HTERT RPE-1 (cell line): ENCODE measurements around the gene ADAMTS7.
"Not testable (repeated sequence)": the region's sequence is repeated elsewhere in the genome, so short reads cannot be mapped to it uniquely, and the experiment has no call there.

ENCODE experiments used
- in situ Hi-C: fragments of 300-500 bp; cut with MboI; formaldehyde crosslinking; loops from 4 replicates; pipeline ENCODE4 v1.14.3; 2020; ENCODE audit warnings: low sequenced_read_pairs

The ADAMTS7 gene

GRCh38 chr15:78788016-78788660 lies 23.1 kb downstream of the ADAMTS7 start:
- in situ Hi-C loops: no loop called here

GRCh38 chr15:78782402-78782801 lies 28.9 kb downstream of the ADAMTS7 start:
- in situ Hi-C loops: not testable (repeated sequence)

DNA sequence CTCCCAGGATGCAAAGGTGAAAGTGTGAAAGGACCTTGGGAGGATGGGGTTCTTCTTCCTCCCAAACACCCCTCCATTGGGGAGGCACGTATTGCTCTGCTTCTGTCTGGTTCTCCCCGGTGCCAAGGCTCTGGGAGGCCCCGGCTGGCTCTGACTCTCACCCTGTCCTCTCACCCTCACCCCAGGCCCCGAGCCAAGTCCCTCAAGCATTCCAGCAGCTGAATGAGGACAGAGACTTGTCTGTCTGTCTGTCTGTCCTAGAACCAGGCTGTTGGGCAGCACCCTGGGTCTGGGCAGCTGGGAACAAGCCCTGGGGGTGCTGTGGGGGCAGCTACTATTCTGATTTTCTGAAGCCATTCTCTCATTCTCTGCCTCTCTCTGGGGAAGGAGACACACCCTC lies 29.9 kb downstream of the ADAMTS7 start:
- in situ Hi-C loops: not testable (repeated sequence)

GRCh38 chr15:78779975-78780374 lies 31.3 kb downstream of the ADAMTS7 start:
- in situ Hi-C loops: not testable (repeated sequence)

- in situ Hi-C loops: not testable (repeated sequence)
Observed at GRCh38 chr15:78779176-78779785, 32.0 kb downstream of the ADAMTS7 start.

DNA sequence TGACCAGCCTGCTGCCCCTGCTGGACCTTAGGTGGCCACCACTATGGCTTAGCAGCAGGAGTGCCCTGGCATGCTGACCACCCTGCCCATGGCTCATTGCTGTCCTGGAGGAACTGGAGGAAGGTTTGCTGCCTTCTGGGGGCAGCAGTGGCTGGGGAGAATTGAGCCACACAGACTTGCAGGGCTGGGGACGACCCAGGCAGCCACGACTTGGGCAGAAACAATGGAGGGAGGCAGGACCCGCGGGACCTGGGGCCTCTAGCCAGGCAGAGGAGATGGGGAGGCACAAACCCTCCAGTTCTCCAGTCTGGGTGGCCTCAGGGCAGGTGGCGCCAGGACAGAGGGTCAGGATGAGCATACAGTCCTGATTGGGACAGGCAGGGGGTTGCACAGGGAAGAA lies 32.8 kb downstream of the ADAMTS7 start:
- in situ Hi-C loops: no loop called here

DNA sequence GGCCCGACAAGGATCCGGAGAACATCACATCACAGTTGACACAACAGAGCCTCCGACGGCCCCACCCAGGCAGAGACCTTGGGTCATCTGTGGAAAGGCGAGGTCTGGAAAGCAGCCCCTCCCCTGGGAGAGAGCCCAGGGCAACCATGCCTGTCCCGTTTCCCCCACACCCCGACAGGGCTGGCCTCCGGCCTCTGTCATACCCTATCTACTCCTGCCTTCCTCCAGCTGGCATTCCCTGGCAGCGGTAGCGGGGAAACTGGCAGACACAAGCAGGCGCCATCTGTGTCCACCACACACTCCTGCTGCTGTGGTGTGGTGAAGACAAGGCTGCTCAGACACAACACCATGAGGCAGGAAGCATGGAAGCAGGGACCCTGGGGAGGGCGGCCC lies 33.3 kb downstream of the ADAMTS7 start:
- in situ Hi-C loops: not testable (repeated sequence)

DNA sequence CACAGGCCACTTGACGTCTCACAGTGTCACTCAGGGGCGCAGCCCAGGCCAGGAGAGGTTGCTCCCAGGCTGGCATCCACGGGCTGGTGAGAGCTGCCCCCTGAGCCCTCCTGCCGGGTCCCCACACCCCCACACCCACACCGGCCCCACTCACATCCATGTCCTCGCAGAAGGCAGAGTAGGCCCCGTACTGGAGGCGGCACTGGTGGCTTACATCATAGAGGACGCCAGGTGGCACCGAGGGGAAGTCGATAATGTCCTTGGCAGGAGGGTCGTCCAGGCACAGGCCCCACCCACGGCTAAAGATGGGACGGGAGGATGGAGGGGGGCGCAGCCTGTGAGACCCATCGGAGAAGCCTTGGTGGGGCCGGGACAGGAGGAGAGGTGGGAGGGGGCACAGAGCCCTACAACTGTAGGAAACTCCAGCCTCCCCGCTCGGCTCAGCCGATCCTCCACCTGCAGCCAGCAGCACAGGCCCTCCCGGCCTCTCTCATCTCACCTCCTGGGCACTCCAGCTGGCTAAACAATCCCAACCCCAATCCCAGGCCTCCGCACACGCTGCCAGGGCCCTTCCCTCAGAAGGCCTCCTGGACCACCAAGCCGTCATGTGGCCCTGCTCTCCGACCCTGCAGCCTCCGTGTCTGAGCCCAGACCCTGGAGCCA lies 33.8 kb downstream of the ADAMTS7 start:
- in situ Hi-C loops: not testable (repeated sequence)

DNA sequence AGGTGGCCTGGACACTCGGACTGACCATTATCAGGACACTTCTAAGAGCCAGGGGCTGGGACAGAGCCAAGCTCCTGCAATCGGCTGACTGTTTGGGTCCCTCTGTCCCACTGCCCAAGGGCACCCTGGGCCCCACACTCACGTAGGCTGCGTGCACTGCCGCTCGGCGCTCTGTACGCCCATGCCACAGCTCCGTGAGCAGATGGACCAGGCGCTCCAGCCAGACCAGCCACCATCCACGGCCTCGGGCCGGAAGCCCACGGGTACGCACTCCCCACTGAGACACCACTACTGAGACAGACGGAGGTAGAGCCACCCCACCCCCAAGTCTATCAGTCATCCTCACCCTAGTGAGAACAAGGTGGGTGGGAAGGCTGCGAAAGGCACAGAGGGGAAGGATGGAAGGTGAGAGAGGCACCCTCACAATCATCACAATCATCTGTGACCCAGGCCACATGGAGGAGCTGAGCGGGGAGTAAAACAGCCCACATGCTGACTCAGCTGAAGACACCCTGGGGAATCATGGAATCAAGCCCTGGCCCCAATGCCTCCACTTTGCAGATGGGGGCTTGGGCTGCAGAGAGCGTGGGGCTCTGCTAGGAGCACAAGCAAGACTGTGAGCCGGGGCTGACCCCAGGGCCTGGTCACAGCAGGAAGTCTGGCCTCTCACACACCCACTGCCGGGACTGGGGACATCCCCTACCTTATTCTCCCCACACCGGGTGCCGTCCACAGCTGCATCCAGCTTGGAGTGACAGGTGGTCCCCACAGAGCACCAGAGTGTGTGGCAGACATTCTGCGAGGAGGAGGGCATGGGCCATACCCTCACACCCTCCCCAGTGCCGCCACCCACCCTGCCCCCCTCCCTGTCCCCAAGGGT lies 35.0 kb downstream of the ADAMTS7 start:
- in situ Hi-C loops: not testable (repeated sequence)

DNA sequence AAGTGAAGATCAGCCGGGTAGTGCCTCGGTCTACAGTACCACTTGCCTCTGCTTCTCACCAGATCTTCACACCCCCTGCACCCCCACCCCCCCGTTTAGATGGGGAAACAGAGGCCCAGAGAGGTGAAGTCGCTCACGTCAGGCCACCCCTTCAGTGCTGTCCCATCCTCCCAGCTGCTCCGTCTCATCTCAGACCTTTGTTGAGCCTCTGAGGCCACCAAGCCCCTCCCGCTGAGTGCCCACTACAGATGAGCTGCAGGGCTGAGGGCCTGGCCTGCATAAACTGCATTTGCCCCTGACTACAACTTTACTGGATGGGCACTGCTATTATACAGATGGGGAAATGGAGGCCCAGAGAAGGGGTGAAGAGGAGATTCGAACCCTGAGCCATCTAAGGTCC lies 35.8 kb downstream of the ADAMTS7 start:
- in situ Hi-C loops: no loop called here

DNA sequence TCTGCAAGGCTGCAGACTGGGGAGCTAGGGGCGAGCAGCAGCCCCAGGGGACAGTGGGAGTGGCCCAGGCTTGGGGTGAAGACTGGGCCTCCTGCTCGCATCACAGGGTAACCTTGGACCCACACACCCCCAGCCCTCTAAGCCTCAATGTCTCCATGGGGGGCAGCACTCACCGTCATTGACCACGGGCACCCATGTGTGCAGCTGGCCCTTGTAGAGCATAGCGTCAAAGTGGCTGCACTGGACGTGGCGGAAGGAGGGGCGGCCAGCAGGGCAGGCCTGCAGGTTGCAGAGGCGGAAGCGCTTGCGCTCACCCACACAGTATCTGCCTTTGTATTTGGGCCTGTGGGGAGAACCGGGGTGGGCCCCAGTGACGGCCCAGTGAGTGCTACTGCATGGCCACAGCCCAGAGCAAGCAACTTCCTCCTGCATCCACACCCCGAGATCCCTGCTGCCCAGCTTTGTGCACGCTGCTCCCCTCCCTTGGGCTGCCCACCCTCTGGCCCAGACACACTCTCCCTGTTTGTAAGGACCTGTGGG lies 36.7 kb downstream of the ADAMTS7 start:
- in situ Hi-C loops: not testable (repeated sequence)

GRCh38 chr15:78773765-78774450 lies 37.4 kb downstream of the ADAMTS7 start:
- in situ Hi-C loops: not testable (repeated sequence)

GRCh38 chr15:78772738-78773137 lies 38.5 kb downstream of the ADAMTS7 start:
- in situ Hi-C loops: no loop called here

GRCh38 chr15:78771436-78772000 lies 39.7 kb downstream of the ADAMTS7 start:
- in situ Hi-C loops: not testable (repeated sequence)

GRCh38 chr15:78771020-78771419 lies 40.2 kb downstream of the ADAMTS7 start:
- in situ Hi-C loops: not testable (repeated sequence)

- in situ Hi-C loops: not testable (repeated sequence)
Observed at GRCh38 chr15:78769473-78770225, 41.6 kb downstream of the ADAMTS7 start.

- in situ Hi-C loops: no loop called here
Observed at GRCh38 chr15:78768531-78769408, 42.5 kb downstream of the ADAMTS7 start.

- in situ Hi-C loops: no loop called here
Observed at GRCh38 chr15:78768096-78768495, 43.2 kb downstream of the ADAMTS7 start.
